GM21576 (cell line): ENCODE results near the gene MAGEA4.
"Not testable (repeated sequence)": the region's sequence is repeated elsewhere in the genome, so short reads cannot be mapped to it uniquely, and the experiment has no call there.

Experiments
- ATAC-seq: cut with Tn5 transposase; IDR thresholded peaks from one replicate; pipeline ENCODE4 v1.9.1; 2021; ENCODE audit warnings: mild to moderate bottlenecking, moderate library complexity; ENCODE audit not compliant: unreplicated experiment

Gene MAGEA4, protein sequence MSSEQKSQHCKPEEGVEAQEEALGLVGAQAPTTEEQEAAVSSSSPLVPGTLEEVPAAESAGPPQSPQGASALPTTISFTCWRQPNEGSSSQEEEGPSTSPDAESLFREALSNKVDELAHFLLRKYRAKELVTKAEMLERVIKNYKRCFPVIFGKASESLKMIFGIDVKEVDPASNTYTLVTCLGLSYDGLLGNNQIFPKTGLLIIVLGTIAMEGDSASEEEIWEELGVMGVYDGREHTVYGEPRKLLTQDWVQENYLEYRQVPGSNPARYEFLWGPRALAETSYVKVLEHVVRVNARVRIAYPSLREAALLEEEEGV

DNA sequence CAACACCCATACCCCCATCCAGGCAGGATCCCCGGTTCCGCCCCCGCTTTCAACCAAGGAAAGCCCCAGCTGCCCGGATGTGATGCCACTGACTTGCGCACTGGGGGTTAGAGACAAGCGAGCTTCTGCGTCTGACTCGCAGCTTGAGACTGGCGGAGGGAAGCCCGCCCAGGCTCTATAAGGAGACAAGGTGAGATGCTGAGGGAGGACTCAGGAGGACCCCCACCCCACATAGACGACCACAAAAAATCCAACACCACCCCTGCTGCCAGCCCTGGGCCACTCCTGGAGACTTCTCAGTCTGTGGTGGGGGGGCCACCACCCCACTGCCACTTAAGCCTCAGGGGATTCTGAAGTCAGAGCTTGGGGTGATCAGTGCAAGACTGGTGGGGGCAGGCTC, at the start of gene MAGEA4:
Gene MAGEA4, plus strand, starts transcription at position 110 of the 400 bp plus-strand sequence. CDS start 10,776 bp downstream, outside the sequence.
- no peak for ATAC-seq

DNA sequence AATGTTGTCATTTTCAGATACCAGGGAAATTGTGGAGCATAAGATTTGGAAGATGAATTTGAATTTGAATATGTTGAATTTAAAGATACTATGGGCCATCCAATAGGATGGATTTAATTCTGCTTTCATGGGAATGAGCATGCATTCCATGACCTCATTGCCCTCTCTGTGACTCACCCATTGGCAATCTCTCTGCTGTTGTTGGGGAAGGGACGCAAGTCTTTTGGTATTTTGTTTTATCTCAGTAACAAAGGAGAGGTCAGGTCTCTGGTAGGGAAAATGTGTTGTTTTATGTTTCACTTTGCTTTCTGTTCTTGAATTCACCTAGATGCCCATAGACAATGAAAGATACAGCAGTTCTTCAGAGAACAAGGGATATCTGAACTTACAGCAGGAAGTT, 42.1 kb upstream of the MAGEA4 start:
- ATAC-seq, result no peak

DNA sequence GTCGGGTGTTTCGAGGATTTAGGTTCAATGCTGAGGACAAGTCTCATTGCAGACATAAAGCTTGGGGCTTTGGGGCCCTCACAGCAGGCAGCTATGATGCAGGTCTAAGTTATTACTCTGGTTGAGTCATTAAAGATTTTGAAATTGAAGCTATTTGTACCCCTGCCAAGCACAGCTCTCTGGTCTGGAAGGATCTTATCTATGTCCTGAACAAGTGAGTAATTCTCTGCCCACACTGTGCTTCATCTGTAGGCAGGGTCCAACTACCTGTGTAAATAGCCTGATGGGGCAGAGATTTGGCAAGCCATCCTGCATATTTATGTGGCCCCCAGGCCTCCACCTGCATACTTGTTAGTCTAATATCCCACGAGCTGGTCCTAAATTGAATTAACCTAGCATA, 41.4 kb upstream of the MAGEA4 start:
- ATAC-seq, result no peak

DNA sequence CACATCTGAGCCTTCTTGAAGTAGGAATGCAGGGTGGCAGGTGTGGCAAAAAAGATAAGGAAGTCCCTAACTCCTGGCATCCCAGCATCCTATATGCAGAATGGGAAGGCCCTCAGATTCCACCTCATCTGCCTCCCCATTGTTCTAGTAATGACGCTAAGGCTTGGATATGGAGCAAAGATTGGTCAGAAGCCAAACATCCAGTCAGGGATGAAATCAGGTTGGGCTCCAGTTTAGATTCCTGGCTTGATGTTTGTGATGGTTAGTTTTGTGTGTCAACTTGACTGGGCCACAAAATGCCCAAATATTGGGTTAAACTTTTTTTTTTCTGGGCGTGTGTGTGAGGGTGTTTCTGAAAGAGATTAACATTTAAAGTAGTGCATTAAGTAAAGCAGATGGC, 39.6 kb upstream of the MAGEA4 start:
- no peak for ATAC-seq

DNA sequence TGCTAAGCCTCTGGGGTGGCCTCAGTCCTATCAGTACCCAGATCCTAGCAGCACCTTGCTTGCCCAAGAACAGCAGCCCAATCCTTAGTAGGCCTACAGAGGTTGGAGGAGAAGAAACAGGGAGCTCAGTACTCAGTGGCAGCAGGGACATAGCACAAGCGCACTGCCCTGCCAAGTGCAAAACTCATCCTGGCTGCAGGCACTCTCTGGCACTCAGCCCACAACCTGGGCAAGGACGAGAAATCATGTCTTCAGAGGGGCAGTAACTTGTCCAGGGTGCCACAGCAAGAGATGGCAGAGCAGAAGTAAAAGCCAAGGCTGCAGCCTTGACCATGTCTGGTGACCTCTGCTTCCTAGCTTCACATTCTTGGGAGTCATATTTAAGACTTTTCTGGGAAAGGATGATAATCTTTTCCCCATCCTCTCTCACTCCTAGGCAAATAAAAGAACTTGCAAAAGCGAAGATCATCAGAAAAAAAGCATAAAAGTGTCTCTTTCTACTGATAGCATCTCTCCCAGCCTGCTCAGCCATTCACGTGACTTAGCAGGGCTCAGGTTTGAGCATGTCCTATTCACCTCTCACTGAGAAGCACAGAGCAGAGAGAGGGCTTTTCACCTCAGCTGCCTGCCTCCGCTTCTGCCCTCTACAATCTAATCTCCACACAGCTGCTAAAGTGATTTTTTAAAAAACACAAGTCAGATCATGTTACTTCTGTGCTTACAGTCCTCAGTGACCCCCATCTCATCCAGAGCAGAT, 37.2 kb upstream of the MAGEA4 start:
- ATAC-seq, result no peak

DNA sequence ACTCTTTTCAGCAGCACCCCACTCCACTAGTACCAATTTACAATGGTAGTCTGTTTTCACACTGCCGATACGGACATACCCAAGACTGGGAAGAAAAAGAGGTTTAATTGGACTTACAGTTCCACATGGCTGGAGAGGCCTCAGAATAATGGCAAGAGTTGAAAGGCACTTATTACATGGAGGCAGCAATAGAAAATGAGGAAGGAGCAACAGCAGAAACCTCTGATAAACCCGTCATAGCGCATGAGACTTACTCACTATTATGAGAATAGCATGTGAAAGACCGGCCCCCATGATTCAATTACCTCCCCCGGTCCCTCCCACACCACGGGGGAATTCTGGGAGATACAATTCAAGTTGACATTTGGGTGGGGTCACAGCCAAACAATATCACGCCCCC, 34.1 kb upstream of the MAGEA4 start:
- no peak for ATAC-seq

DNA sequence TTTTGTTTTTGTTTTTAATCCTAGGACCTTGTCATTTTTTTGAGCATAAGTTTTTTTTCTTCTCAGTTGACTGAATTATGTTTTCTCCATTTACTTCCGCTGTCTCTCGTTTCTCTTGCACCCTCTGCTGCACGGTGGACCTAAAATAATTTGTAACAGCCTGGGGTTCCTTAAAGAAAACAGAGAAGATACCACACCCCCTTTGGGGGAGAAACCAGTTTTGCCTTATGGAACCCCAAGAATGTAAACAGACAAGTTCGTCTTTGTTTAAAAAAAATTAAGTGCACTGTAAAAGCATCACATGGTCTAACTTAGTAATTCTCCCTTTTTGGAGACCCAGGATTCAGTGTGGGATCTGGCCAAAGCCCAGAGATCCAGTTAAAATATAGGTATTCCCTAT, 32.8 kb upstream of the MAGEA4 start:
- no peak for ATAC-seq

DNA sequence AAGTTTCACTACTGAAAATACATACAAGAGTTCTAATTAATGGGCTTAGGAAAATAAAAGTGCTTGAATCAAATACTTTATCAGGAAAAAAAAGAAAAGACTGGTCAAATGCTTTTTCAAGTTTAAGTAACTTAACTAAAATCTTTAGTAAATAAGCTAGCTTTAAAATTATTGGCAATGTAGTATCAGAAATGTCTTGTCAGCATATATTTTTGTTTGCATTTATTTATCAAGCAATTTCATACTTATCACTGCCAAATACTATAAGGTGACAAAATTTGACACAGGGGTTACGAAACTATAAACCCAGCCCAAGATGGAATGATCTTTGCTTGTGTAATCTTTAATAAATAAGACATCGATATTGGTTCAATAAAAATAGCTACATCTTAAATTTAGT, 31.8 kb upstream of the MAGEA4 start:
- no peak for ATAC-seq

DNA sequence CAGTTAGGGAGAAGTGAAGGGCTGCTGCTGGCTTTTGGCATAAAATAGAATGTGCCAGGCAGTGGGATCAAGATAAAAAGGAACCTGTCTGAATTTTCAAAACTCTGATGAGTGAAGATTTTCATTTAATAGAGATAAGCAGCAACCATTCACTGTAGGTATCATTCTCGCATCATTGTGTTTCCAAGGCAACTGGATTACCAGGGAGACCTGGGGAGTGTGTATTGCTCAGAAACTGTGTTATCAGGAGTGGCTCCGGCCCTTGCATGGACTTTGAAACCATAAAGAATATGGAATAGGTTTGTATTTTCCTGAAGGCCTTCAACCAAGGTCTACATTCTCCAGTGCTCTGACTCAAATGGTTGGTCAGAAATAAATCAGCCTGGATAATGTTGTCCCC, 23.3 kb upstream of the MAGEA4 start:
- ATAC-seq, result no peak

DNA sequence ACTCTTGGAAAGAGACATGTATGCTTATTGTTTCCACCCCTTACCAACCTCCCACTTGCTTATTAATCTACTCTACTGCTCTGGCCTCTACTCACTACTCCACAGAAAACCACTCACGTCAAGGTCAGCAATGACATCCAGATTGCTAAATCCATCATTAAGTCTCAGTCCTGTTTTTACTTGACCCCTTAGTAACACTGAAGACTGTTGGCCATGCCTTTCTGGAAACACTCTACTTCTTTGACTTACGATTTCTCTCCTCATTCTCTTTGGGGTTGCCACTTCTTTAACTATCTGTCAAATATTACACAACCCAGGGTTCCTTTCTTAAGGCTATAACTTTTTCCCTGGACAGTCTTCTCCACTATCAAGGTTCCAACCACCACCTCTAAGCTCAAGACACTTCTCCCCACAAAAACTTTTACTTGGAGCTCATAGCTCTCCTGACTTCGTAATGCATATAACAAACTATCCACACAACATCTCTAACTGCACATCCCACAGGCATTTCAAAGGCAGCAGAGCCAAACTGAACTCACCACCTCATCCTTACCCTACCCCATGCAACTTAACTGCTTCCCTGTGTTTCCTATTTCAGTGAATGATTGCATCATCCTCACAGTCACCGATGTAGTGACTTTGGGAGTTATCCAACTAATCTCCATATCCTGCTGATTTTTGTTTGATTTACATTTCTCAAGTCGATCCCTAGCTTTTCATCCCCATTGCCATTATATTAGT, 15.8 kb upstream of the MAGEA4 start:
- no peak for ATAC-seq

DNA sequence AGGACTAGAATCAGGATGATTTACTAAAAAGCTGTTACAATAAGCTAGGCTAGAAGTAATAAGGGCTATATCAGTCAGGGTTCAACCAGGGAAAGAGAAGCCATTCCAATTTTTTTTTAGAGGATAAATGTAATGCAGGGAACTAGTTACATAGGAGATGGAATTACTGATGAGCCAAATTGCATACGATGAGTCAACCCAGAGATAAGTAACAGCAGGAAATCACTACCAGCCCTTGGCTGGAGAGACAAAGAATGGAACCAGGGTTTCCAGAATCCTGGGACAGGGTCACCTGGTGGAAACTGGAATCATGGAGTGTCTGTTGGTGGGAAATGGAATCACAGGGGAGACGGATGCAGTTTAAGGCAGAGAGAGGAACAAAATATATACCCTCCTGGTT, 13.1 kb upstream of the MAGEA4 start:
- ATAC-seq, result no peak

DNA sequence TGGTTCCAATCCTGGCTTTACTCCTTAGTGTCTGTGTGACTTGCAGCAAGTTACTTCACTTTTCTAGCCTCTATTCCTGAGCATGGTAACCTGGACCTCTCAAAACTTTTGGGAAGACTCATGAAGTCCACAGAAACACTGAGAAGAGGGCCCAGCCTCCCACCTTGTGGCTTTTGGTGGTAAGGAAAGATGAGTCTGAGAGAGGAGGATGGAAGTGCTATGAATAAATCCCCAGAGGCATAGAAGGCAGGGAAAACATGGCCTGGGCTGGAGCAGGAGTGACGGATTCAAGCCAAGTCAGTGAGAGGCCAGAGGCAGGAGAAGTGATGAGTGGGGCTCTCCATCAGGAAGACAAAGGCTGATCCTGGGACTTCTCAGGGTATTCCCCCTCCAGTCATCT, 10.9 kb upstream of the MAGEA4 start:
- no peak for ATAC-seq

DNA sequence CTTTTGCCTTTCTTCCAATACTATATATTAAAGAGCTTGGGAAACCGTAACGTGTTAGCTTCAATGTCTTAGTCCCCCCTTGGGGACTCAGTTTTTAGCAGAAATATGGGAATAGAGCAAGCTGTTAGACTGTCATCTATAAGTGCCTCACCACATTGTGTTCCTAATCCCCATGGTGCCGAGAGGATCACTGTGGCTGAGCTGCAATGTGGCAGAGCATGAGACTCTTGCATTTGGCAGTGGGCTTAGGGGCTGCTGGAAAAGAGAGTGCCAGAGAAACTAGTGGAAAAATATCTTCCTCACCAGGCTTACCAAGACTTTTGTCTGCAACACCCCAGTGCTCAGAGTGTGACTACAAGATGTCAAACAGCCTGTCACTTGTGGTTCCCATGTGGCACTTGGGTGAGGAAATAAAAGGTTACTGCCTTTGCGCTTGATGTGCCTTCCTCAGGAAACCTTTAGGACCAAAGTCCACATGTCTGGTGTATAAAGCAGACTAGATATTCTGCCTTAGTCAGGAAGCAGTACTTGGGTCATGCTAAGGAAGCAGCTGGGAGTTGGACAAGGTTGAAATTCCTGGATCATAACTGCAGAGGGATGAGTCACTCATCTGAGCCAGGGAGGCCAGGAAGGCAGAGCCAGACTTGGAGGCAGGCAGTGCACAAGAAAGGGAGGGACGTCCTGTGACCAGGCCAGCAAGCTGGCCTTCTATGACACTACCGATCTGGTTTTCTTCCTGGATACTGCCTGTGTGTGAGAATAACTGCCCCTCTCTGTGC, 9.7 kb upstream of the MAGEA4 start:
- no peak for ATAC-seq

DNA sequence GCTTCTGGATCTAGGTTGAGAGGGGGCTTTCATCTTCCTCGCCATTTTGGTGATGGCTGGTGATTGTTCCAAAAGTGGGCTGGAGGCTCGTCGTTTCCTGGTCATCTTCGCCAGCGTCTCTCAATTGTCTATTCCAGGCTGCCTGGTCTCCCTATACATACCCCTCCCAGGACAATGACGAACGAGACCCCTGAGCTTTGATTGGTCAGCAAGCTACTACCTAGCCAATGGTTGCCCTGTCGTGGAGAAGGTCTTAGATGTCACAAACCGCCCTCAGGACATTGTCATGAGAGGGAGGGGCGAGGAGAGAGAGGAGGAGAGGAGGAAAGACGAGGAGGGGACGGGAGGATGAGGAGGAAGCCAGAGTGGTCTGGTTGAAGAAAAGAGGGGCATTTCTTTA, 7.7 kb upstream of the MAGEA4 start:
- ATAC-seq, result no peak

DNA sequence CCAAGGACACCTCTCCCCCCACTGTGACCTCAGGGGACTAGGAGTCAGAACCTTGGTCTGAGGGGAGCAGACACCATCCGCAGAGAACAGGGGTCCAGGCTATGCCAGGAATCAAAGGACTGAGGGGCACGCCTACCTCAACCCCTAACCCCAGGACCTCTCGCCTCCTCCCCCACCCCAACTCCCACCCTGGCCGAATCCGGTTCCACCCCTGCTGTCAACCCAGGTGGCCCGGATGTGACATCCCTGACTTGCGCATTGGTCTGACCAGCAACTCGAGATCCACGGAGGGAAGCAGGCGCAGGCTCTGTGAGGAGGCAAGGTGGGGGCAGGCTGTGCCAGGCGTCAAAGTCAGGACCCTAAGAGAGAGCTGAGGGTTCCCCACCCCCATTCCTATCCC, 468 bp upstream of the MAGEA4 start:
- ATAC-seq, result no peak

DNA sequence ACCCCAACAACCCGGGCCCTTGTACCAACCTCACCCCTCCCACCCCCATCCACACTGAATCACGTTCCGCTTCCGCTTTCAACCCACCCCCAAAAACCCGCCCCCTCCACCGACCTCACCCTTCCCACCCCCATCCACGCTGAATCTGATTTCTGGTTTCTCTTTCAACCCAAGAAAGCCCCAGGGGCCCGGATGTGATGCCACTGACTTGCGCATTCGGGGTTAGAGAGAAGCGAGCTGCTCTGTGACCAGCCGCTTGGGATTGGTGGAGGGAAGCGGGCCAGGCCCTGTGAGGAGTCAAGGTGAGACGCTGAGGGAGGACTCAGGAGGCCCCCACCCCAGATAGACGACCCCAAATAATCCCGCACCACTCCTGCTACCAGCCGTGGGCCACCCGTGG, 6.0 kb downstream of the MAGEA4 start:
- not testable (repeated sequence) for ATAC-seq

DNA sequence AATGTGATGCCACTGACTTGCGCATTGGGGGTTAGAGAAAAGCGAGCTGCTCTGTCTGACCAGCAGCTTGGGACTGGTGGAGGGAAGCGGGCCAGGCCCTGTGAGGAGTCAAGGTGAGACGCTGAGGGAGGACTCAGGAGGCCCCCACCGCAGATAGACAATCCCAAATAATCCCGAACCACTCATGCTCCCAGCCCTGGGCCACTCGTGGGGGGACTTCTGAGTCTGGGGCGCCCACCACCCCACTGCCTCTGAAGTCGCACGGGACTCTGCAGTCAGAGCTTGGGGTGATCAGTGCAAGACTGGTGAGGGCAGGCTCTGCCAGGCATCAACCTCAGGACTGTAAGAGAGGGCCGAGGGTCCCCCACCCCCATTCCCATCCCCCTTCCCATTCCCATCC, 6.9 kb downstream of the MAGEA4 start:
- no peak for ATAC-seq

DNA sequence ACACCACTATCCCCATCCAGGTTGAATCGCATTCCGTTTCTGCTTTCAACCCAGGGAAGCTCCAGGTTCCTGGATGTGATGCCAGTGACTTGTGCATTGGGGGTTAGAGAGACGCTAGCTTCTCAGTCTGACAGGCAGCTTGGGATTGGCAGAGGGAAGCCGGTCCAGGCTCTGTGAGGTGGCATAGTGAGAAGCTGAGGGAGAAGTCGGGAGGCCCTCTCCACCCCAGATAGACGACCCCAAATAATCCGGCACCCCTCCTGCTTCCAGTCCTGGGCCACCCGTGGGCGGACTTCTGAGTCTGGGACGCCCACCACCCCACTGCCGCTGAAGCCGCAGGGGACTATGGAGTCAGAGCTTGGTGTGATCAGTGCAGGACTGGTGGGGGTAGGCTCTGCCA, 7.4 kb downstream of the MAGEA4 start:
- ATAC-seq, result no peak

DNA sequence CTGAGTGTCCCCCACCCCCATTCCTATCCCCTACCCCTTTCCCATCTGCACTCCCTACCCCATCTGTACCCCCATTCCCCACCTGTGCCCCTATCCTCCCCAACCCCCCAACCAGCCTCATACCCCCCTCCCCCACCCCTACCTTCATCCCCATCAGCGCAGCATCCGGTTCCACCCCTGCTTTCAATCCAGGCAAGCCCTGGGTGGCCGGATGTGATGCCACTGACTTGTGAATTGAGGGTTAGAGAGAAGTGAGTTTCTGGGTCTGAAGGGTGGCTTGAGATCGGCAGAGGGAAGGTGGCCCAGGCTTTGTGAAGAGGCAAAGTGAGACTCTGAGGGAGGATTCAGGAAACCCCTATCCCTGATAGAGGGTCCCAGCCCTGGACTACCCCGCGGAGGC, 7.8 kb downstream of the MAGEA4 start:
- no peak for ATAC-seq

DNA sequence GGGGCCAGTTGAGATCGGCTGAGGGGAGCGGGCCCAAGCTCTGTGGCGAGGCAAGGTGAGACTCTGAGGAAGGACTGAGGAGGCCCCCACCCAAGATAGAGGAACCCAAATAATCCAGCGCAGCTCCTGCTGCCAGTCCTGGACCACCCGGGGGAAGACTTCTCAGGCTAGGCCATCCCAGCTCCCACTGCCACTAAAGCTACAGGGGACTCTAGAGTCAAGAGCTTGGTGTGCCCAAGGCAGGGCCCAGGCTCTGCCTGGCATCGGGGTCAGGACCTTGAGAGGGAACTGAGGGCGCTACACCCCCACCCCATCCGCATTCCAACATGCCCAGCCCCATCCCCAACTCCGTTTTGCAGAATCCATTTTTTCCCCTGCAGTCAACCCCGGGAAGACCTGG, 8.6 kb downstream of the MAGEA4 start:
- ATAC-seq, result no peak

DNA sequence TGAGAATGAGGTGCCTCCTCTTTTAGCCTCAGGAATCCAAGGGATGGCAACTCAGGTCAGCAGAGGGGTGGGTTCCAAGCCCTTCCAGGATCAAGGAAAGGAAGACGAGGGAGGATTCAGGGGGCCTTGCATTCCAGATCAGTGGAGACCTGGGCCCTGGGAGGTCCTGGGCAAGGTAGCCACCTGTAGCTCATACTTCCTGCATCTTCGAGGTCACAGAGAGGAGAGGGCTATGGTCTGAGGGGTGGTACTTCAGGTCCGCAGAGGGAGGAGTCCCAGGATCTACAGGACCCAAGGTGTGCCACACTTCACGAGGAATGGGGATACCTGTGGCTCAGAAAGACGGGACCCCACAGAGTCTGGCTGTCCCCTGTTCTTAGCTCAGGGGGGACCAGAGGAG, 9.2 kb downstream of the MAGEA4 start:
- ATAC-seq, result no peak
